IMR-90 (cell line): ENCODE measurements around the gene ALS2.

ENCODE experiments used
- FOS ChIP-seq: fragments of 150-350 bp; IDR thresholded peaks from 2 replicates; pipeline ENCODE4 v1.6.1; 2016; ENCODE audit warnings: low read depth, low read length
- MAFK ChIP-seq: IDR thresholded peaks from 2 replicates; pipeline ENCODE4 v1.6.1; 2012; ENCODE audit warnings: low read depth, low read length, improper control_type of control experiment
- SMC3 ChIP-seq: fragments of 150-350 bp; IDR thresholded peaks from 2 replicates; pipeline ENCODE4 v1.6.1; 2016; ENCODE audit warnings: low read depth, mild to moderate bottlenecking, antibody characterized with exemption, low read length, moderate library complexity
- TF ChIP-seq, protein P1 (sequence below): conservative IDR thresholded peaks from 2 replicates; pipeline ENCODE4 v1.5.1; 2012; ENCODE audit warnings: mild to moderate bottlenecking, low read depth, low read length, improper control_type of control experiment
- TF ChIP-seq, protein P2 (sequence below): fragments of 150-350 bp; IDR thresholded peaks from 2 replicates; pipeline ENCODE4 v1.6.1; 2017; ENCODE audit warnings: mild to moderate bottlenecking, antibody characterized with exemption, low read length, low read depth

DNA sequence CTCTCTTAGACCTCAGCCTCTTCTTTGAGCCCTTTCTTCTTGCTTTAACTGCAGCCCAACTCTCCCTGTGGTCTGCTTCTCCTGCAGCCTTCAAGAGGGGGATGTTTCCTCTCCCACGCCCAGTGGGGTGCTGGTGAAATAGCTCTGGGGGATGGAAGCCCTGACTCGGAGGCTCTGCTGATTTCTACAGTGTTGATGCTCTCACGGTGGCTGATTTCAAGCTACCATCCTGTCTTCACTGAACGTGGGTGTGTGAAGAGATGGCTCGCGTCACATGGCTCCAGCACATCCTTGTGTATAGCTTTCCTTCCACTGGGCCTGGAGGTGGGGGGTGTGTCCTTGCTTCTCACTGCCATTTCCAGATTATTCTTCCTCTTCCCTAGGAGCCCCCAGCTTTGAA is 102.3 kb downstream of the ALS2 start:
- TF ChIP-seq, protein P1, sequence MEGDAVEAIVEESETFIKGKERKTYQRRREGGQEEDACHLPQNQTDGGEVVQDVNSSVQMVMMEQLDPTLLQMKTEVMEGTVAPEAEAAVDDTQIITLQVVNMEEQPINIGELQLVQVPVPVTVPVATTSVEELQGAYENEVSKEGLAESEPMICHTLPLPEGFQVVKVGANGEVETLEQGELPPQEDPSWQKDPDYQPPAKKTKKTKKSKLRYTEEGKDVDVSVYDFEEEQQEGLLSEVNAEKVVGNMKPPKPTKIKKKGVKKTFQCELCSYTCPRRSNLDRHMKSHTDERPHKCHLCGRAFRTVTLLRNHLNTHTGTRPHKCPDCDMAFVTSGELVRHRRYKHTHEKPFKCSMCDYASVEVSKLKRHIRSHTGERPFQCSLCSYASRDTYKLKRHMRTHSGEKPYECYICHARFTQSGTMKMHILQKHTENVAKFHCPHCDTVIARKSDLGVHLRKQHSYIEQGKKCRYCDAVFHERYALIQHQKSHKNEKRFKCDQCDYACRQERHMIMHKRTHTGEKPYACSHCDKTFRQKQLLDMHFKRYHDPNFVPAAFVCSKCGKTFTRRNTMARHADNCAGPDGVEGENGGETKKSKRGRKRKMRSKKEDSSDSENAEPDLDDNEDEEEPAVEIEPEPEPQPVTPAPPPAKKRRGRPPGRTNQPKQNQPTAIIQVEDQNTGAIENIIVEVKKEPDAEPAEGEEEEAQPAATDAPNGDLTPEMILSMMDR, result no peak
- TF ChIP-seq FOS, result no peak
- TF ChIP-seq MAFK, result no peak
- no peak for TF ChIP-seq SMC3
- TF ChIP-seq, protein P2, sequence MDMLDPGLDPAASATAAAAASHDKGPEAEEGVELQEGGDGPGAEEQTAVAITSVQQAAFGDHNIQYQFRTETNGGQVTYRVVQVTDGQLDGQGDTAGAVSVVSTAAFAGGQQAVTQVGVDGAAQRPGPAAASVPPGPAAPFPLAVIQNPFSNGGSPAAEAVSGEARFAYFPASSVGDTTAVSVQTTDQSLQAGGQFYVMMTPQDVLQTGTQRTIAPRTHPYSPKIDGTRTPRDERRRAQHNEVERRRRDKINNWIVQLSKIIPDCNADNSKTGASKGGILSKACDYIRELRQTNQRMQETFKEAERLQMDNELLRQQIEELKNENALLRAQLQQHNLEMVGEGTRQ, result no peak
